ENCODE data around the gene PAK1. TPM values are rescaled to one million over a fixed set of nuclear protein-coding genes. Genes with fewer than 3 reads are reported as not detected.

The PAK1 gene
- total and polyA plus RNA-seq, 8 donors: 16.7 to 89.5 (median 46.5) TPM

- intact Hi-C loops (cut with DNase I; ENCODE audit: low total_unique reads): no loop called here
- 41 to 61% (median 59%) methylated on average over 1 of the region's 1 CpG for WGBS, 5 donors
These were observed 51.2 kb downstream of the PAK1 start for GRCh38 chr11:77422687-77423086.

GRCh38 chr11:77421041-77421723 lies 52.7 kb downstream of the PAK1 start:
- Histone ChIP-seq H3K27me3 (no peaks in the 10 kb centered on the region), H3K9me3 (no peaks in the 10 kb centered on the region), H3K27ac (no peak overlapping the region), H3K4me3 (no peak overlapping the region), H3K36me3 (no peaks in the 10 kb centered on the region), H3K4me1 (peaks cover 3 to 29% (median 14%) of the 10 kb centered on the region in 4 donors)
- intact Hi-C loops (cut with DNase I; ENCODE audit: low total_unique reads): no loop called here
- TF ChIP-seq POLR2A (IDR thresholded peaks at IDR 0.05) (no peak), CTCF (IDR thresholded peaks at IDR 0.05) (no peak), POLR2AphosphoS5 (IDR thresholded peaks at IDR 0.05) (no peak), EP300 (IDR thresholded peaks at IDR 0.05) (no peak)
- DNase-seq: no peak
- WGBS, 5 donors: 41 to 68% (median 64%) methylated on average over 2 of the region's 2 CpGs

More at GRCh38 chr11:77422687-77423086, 51.2 kb downstream of the PAK1 start:
- H3K27me3 ChIP-seq: no peaks in the 10 kb centered on the region
- DNase-seq: no peak
- no peak overlapping the region for H3K4me3 ChIP-seq
- H3K9me3 ChIP-seq: no peaks in the 10 kb centered on the region
- H3K27ac ChIP-seq: no peak overlapping the region
- H3K36me3 ChIP-seq: no peaks in the 10 kb centered on the region
- peaks cover 3 to 29% (median 14%) of the 10 kb centered on the region in 4 donors for H3K4me1 ChIP-seq
- no peak for TF ChIP-seq POLR2A (IDR thresholded peaks at IDR 0.05)
- TF ChIP-seq EP300 (IDR thresholded peaks at IDR 0.05): no peak
- no peak for TF ChIP-seq CTCF (IDR thresholded peaks at IDR 0.05)
- no peak for TF ChIP-seq POLR2AphosphoS5 (IDR thresholded peaks at IDR 0.05)

- no peaks in the 10 kb centered on the region for H3K9me3 ChIP-seq
- intact Hi-C loops (cut with DNase I; ENCODE audit: low total_unique reads): no loop called here
- H3K4me1 ChIP-seq: peaks cover 3 to 29% (median 14%) of the 10 kb centered on the region in 4 donors
- H3K36me3 ChIP-seq: no peaks in the 10 kb centered on the region
- H3K4me3 ChIP-seq: no peak overlapping the region
- 66 to 83% (median 72%) methylated on average over 3 of the region's 3 CpGs for WGBS, 5 donors
- no peak for TF ChIP-seq CTCF (IDR thresholded peaks at IDR 0.05)
- H3K27ac ChIP-seq: peak overlapping the region in 1 of 5 donors; percentile 50
- H3K27me3 ChIP-seq: no peaks in the 10 kb centered on the region
- DNase-seq: no peak
These were observed 54.8 kb downstream of the PAK1 start for GRCh38 chr11:77418971-77419597.

- Histone ChIP-seq H3K4me1 (peaks cover 3 to 29% (median 14%) of the 10 kb centered on the region in 4 donors), H3K27ac (peak overlapping the region in 1 of 5 donors; percentile 50), H3K9me3 (no peaks in the 10 kb centered on the region), H3K27me3 (no peaks in the 10 kb centered on the region), H3K36me3 (no peaks in the 10 kb centered on the region), H3K4me3 (no peak overlapping the region)
- intact Hi-C loops (cut with DNase I; ENCODE audit: low total_unique reads): no loop called here
- 60 to 70% (median 63%) methylated on average over 3 of the region's 3 CpGs for WGBS, 5 donors
- no peak for TF ChIP-seq POLR2AphosphoS5 (IDR thresholded peaks at IDR 0.05)
- TF ChIP-seq POLR2A (IDR thresholded peaks at IDR 0.05): no peak
- no peak for TF ChIP-seq CTCF (IDR thresholded peaks at IDR 0.05)
- TF ChIP-seq EP300 (IDR thresholded peaks at IDR 0.05): no peak
- no peak for DNase-seq
These were observed 55.5 kb downstream of the PAK1 start for GRCh38 chr11:77418155-77418970.
